Measurements from ENCODE around the gene ZNF423.

The ZNF423 gene

GRCh38 chr16:49498264-49498663 is 357.6 kb downstream of the ZNF423 start:
- no peak for DNase-seq

GRCh38 chr16:49497466-49497865 is 358.4 kb downstream of the ZNF423 start:
- DNase-seq: no peak

GRCh38 chr16:49496656-49497055 is 359.3 kb downstream of the ZNF423 start:
- DNase-seq: no peak

- no peak for DNase-seq
Observed at GRCh38 chr16:49495596-49496355, 360.1 kb downstream of the ZNF423 start.

- DNase-seq: no peak
Observed at GRCh38 chr16:49494891-49495566, 360.9 kb downstream of the ZNF423 start.

- no peak for DNase-seq
Observed at GRCh38 chr16:49494474-49494873, 361.4 kb downstream of the ZNF423 start.

GRCh38 chr16:49493836-49494235 is 362.1 kb downstream of the ZNF423 start:
- DNase-seq: no peak

GRCh38 chr16:49492896-49493626 is 362.9 kb downstream of the ZNF423 start:
- peak; percentile 59 for DNase-seq

GRCh38 chr16:49491771-49492761 is 363.8 kb downstream of the ZNF423 start:
- DNase-seq: peak; percentile 39

GRCh38 chr16:49491106-49491670 is 364.7 kb downstream of the ZNF423 start:
- DNase-seq: peak; percentile 76

GRCh38 chr16:49490321-49490705 is 365.6 kb downstream of the ZNF423 start:
- no peak for DNase-seq

GRCh38 chr16:49489686-49490320 is 366.1 kb downstream of the ZNF423 start:
- no peak for DNase-seq

GRCh38 chr16:49488740-49489525 is 367.0 kb downstream of the ZNF423 start:
- DNase-seq: no peak

- DNase-seq: no peak
Observed at GRCh38 chr16:49488336-49488735, 367.6 kb downstream of the ZNF423 start.

- no peak for DNase-seq
Observed at GRCh38 chr16:49487746-49488145, 368.2 kb downstream of the ZNF423 start.

GRCh38 chr16:49486400-49486799 is 369.5 kb downstream of the ZNF423 start:
- no peak for DNase-seq

- DNase-seq: no peak
Observed at GRCh38 chr16:49485663-49486062, 370.2 kb downstream of the ZNF423 start.

GRCh38 chr16:49484936-49485335 is 371.0 kb downstream of the ZNF423 start:
- no peak for DNase-seq

- no peak for DNase-seq
Observed at GRCh38 chr16:49484451-49484849, 371.5 kb downstream of the ZNF423 start.

GRCh38 chr16:49483651-49484450 is 372.1 kb downstream of the ZNF423 start:
- DNase-seq: no peak
